Activated CD4-positive, alpha-beta T cell treated with anti-CD3 and anti-CD28 coated beads, Interleukin-2, amount 50 U/mL, for 4 hours (primary cell): ENCODE data around the gene CDKN2AIPNL.
"Not testable (repeated sequence)": the region's sequence is repeated elsewhere in the genome, so short reads cannot be mapped to it uniquely, and the experiment has no call there.

Source experiments
- DNase-seq, 2 experiments: peaks; one replicate each; pipeline ENCODE4 v3.0.0-alpha.2; 2020

The CDKN2AIPNL gene

DNA sequence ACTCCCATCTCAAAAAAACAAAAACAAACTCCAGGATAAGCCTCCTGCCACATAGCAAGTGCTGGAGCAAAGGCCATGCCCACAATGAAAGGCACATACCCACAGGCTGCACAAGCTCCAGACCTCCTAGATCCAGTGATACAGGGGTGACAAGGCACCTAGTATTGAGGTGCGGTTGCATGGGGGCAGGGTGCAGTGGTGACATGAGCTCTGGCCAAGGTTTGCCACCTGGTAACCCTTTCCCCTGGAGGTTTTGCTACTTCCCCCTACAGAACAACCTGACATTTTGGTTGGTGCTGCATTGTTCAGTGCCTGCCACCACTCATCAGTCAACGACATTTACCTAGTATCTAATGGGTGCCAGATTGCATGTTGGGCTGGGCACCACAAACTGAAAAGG is 14.5 kb downstream of the CDKN2AIPNL start:
- no peak for DNase-seq

DNA sequence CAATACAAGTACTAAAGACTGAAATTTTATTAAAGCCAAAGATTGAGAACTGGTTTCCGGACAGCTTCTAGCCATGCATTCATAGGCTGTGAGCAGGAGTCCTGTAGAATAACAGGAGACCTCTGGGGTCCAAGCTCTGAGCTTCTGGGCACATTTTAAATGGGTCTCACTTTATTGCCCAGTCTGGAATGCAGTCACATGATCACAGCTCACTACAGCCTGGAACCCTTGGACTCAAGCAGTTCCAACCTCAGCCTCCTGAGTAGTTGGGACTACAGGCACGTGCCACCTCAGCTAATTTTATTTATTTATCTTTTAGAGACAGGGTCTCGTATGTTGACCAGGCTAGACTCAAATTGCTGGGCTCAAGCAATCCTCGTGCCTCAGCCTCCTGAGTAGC is 15.4 kb downstream of the CDKN2AIPNL start:
- DNase-seq, result no peak

DNA sequence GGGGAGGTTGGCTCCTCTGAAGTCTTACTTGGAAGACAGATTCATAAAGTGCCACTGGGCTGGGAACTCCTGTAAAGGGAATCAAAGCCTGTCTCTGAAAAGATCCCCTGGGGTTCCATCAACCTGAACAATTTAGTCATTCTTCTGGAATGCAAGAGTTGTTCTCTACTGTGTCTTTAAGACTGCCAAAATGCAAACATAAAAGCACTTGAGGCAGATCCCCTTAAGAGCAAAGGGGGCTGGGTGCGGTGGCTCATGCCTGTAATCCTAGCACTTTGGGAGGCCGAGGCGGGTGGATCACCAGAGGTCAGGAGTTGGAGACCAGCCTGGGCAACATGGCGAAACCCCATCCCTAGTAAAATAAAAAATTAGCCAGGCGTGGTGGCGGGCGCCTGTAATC is 16.7 kb downstream of the CDKN2AIPNL start:
- DNase-seq, result no peak

DNA sequence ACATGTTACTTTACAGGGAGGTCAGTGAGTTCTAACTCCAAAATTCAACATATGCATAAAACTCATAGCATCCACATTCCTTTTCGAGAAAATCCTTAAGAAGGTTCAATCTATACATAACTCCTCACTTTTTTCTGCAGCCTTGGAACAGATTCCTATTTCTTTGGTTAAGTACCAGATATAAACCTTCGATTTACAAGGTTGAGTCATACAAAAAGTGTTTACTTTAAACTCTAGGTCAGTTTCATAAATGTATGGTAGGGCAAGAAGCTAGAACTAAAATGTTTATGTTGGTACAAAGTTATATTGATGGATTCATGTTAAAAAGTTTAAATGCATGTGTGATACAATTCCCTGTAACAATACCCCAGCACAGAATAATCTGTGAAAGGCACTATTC is 19.4 kb downstream of the CDKN2AIPNL start:
- DNase-seq, result no peak

DNA sequence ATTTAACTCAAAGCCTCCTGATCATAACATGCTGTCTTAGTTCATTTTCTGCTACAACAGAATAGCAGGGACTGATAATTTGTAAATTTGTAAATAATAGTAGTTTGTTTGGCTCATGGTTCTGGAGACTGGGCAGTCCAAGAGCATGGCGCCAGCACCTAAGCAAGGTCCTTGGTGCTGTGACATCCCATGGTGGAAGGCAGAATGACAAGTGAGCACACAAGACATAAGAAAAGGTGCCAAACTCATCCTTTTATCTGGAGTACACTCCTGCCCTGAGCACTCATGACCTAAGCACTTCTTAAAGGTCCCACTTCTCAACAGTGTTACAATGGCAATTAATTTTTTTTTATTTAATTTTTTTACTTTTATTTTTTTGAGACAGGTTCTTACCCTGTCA is 24.2 kb downstream of the CDKN2AIPNL start:
- no peak for DNase-seq

DNA sequence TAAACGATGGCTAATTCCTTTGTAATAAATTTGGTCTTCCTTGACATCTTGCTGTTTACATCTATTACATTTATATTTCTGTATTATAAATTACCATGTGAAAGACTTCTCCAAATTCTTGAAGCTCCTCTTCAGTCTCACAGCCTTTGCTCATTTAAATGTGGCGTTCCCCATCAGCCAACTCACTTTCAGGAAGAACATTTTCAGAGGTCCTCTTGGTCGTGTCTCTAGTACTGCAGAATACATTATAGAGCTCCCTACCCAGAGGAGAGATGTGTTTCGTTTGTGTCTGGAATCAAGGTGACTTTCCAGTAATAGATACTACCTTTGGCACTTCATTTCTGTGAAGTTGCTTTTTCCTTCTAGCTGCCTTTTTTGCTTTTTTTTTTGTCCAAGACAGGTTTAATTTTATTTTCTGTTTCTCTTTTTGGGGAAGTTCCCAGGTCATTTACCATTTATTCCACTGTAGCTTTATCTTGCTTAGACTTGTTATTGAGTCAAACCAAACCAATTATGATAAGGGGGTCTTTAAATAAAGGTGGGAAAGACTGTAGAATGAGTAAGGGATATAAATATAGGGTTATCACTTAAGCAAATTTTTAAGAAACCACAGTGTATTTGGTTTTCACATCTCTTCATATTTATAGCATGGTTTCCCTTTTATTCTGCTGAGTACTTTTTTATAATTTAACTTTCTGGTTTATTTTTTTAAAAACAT is 27.5 kb downstream of the CDKN2AIPNL start:
- DNase-seq, result no peak

DNA sequence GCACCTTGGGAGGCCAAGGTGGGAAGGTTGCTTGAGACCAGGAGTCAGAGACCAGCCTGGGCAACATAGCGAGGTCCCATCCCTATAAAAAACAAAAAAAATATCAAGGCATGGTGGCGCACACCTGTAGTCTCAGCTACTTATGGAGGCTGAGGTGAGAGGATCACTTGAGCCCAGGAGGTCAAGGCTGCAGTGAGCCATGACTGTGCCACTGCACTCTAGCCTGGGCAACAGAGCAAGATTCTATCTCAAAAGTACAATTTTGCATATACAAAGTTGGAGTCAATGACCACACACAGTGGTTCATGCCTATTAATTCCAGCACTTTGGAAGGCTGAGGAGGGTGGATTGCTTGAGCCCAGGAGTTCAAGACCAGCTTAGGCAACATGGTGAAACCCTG is 29.5 kb downstream of the CDKN2AIPNL start:
- not testable (repeated sequence) for DNase-seq

DNA sequence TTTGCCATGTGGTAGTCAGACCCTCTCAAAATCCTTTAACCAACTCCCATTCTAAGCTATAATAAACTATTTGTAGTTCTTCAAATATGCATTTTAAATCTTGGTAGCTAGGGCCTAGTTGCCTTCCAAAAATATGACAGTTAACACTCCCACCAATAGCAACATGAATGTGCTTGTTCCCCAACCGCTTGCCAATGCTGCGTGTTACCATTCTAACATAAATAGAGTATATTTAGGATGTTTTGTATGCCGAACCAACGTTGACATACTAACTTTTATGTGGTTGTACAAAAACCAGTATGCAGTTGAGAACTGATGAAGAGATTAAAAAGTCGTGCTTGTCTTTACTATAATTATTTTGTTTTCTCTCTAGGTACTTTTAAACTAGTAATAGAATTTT is 31.3 kb downstream of the CDKN2AIPNL start:
- no peak for DNase-seq

DNA sequence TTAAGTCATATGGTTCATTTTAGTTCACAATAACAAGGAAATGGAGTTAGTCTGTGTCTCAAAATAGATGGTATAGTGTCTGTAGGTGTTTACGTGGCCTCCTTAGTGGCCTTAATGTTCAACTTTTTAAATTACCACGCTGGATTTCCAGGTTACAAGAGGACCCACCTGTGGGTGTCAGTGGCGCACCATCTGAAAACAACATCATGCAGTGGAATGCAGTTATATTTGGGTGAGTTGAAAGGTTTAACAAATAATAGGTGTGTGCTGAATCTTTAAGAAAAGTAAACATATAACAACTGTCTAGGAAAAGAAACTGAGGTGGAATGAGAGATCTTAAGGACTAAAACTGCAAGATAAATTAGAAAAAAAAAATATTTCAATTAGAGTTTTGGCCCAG is 37.4 kb downstream of the CDKN2AIPNL start:
- DNase-seq, result peak in 1 of 2 experiments; percentile 14

DNA sequence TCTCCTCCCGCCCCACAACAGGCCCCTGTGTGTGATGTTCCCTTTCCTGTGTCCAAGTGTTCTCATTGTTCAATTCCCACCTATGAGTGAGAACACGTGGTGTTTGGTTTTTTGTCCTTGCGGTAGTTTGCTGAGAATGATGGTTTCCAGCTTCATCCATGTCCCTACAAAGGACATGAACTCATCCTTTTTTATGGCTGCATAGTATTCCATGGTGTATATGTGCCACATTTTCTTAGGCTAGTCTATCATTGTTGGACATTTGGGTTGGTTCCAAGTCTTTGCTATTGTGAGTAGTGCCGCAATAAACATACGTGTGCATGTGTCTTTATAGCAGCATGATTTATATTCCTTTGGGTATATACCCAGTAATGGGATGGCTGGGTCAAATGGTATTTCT is 38.0 kb downstream of the CDKN2AIPNL start:
- not testable (repeated sequence) for DNase-seq

DNA sequence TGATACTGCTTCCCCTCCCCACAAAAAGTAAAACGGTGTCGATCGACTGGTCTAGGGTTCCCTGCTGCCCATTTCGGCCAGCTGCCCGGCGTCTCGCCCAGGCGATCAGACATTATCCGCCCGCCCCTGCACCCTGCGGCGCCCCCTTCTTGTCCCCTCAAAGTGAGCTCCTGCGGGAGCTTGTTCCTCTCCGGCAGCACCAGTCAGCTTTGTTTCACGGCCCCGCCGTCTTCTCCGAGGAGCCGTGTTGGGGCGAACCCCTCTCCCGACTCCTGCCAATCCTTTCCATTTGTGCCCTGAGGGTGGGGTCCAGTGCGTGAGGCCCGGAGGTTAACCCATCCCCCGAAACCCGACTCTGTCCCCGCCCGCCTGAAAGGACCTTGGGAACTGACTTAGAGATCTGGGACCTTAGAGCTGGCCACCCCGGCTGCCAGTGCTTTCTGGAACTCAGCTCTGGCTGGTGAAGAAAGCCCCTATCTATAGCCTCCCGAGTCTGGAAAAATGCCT is 39.8 kb downstream of the CDKN2AIPNL start:
- DNase-seq, result peak; percentile 9 to 22

DNA sequence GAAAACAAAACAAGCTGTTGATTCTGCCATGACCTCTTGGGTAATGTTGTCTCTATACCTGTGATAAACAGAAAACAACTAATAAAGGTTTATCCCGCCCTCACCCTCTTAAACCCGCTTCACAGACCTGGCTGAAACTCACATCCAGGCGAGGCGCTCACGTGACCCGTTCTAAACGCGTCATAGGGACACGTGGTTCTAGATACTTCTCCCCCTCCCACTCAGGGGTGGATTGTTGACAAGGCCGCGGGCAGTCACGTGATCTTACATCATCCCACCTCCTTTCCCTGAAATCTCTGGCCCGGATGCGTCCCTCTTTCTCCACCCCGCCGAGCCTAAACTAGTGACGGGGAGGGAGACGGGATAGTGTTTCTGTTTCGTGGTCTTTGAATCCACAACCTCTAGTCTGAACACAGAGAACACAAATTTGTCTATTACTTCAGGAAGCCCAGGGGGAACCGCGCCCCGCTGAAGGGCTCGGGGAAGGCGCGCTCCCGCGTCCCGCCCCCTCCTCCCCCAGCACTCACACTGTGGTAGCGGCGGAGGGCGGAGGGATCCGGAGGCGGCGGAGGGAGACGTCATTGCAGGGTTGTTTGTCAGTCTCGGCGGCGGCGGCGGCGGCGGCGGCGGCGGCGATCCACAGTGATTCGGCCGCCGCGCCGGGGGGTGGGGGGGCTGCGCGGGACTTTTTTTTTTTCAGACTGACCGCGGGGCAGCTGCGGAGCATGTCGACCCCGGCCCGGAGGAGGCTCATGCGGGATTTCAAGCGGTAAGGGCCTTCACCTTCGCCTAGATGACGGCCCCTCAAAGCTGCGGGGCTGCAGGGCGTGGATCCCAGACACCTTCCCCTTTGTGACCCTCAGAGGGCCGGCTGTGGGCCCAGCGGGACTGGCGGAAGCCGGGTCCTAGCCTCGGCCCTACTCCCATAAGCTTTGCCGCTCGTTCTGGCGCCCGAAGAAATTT is 40.5 kb downstream of the CDKN2AIPNL start, which contains the start of gene UBE2B:
UBE2B (plus strand) TSS at position 699 of the 963 bp plus-strand sequence; CDS start at position 726, 27 bp downstream.
- DNase-seq, result peak; percentile 96 to 97

DNA sequence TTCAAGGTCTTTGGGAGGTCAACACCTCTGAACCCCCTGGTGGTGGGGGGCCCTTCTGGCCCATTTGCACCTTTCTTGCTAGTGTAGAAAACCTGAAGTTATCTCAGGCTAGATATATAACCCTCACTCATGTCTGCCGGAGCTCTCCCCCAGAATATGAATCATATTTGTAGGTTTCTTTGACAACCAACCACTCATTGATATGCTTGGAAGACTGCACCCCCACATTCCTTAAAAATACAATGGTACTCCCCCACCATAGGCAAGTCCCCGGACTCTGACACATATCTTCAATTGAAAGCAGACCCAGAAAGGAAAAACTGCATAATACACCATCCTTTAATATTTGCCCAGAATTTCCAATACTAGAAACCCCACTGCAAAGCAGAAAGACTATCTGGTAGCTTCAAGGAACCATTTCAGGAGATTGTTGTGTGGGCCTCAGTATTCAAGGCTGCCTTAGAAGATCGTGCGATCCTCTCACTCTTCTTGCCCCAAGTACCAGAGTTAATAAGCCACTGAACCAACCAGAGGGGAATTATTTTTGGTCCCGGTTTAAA is 41.3 kb downstream of the CDKN2AIPNL start:
- DNase-seq, result peak; percentile 6 to 15

DNA sequence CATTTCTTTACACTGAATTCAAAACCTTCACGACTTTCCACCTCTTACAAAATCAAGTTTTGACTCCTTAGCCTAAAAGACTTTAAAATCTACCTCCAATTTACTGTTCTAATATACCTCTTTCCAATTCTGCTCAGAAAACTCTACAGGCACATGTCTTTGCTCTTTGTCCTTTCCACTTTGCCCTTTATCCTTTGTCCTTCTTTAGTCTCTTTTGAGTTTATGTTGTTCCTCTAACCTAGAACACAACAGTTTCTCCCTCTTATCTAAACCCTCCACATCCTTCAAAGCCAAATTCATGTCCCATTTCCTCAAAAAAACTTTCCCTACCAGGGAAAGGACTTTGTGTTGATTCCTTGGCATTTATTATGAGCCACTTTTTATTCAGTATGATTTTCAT is 46.1 kb downstream of the CDKN2AIPNL start:
- DNase-seq, result no peak

DNA sequence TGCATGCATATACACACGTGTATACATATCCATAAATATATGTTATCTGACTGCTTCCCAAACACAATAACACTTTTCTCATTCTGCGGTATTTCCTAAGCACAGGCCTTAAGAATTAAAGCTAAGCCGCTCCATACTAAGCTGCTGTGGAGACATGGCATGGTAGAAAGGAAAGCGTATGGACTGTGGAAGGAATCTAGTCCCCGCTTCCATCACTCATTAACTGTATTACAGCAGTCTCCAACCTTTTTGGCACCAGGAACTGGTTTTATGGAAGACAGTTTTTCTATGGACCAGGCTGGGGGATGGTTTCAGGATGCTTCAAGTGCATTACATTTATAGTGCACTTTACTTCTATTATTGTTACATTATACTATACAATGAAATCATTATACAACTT is 56.0 kb downstream of the CDKN2AIPNL start:
- DNase-seq, result no peak
